T-helper 2 cell treated with Interferon-gamma antibody and Interleukin-4, amounts not matched to agents 100 ng/mL and 5 ng/mL, for 36 hours (primary cell): ENCODE results near the gene NUMB. TPM values are rescaled to one million over a fixed set of nuclear protein-coding genes. Genes with fewer than 3 reads are reported as not detected.

Experiments used
- intact Hi-C: fragments of 100-400 bp; cut with micrococcal nuclease; formaldehyde crosslinking; loops from one replicate; pipeline ENCODE4 v1.15.1; 2023
- total RNA-seq: library from RNA; stranded (reverse); gene quantifications from 2 replicates; pipeline ENCODE4 v1.2.3, GENCODE V29; 2022

Gene NUMB
- total RNA-seq, 1 donor from 2014 or later: 45.0 TPM

GRCh38 chr14:73466861-73467260 is 8.5 kb upstream of the NUMB start:
- intact Hi-C loops: no loop called here

- intact Hi-C loops: no loop called here
Observed at GRCh38 chr14:73465823-73466532, 7.6 kb upstream of the NUMB start.

GRCh38 chr14:73463411-73463810 is 5.1 kb upstream of the NUMB start:
- intact Hi-C loops: no loop called here

- intact Hi-C loops: no loop called here
Observed at GRCh38 chr14:73462815-73463214, 4.5 kb upstream of the NUMB start.

GRCh38 chr14:73462048-73462715 is 3.8 kb upstream of the NUMB start:
- intact Hi-C loops: no loop called here

GRCh38 chr14:73461478-73462047 is 3.2 kb upstream of the NUMB start:
- intact Hi-C loops: no loop called here

GRCh38 chr14:73460691-73461127 is 2.4 kb upstream of the NUMB start:
- intact Hi-C loops: no loop called here

- intact Hi-C loops: loop anchor here (2.0 to 5.0 kb wide), 3 partner anchors 13 to 427 kb away; partner anchors contain the start of genes RBM25 and ZNF410
Observed at GRCh38 chr14:73459959-73460358, 1.6 kb upstream of the NUMB start.

- intact Hi-C loops: loop anchor here (1.0 to 5.0 kb wide), 7 partner anchors 15 to 940 kb away; partner anchors contain the start of genes ACOT2, ALDH6A1, LIN52 and RBM25
Observed at GRCh38 chr14:73457924-73458182, 493 bp downstream of the NUMB start.

GRCh38 chr14:73457041-73457923 is 1.1 kb downstream of the NUMB start:
- intact Hi-C loops: loop anchor here (5.0 kb wide), 1 partner anchor 430 kb away; the partner anchor contains the start of gene ZNF410

GRCh38 chr14:73455294-73455693 is 3.1 kb downstream of the NUMB start:
- intact Hi-C loops: loop anchor here (5.0 kb wide), 1 partner anchor 432 kb away; the partner anchor contains the start of gene ZNF410

GRCh38 chr14:73452341-73453186 is 5.8 kb downstream of the NUMB start:
- intact Hi-C loops: no loop called here

- intact Hi-C loops: no loop called here
Observed at GRCh38 chr14:73443758-73444157, 14.6 kb downstream of the NUMB start.

- intact Hi-C loops: no loop called here
Observed at GRCh38 chr14:73441286-73441685, 17.1 kb downstream of the NUMB start.

GRCh38 chr14:73438993-73439392 is 19.4 kb downstream of the NUMB start:
- intact Hi-C loops: no loop called here

- intact Hi-C loops: no loop called here
Observed at GRCh38 chr14:73437206-73437605, 21.1 kb downstream of the NUMB start.

- intact Hi-C loops: no loop called here
Observed at GRCh38 chr14:73432124-73432523, 26.2 kb downstream of the NUMB start.

- intact Hi-C loops: no loop called here
Observed at GRCh38 chr14:73428353-73428824, 30.0 kb downstream of the NUMB start.

- intact Hi-C loops: no loop called here
Observed at GRCh38 chr14:73427516-73428264, 30.7 kb downstream of the NUMB start.

- intact Hi-C loops: no loop called here
Observed at GRCh38 chr14:73426877-73427276, 31.5 kb downstream of the NUMB start.
